Vagina (tissue), 2 donors: ENCODE measurements around the gene DHCR7.

Experiments
- CTCF ChIP-seq, 3 experiments: fragments of 450-650 bp in 2 of 3; fragments of 200-600 bp in 1 of 3; sonication (generic) in 1 of 3; IDR thresholded peaks; one replicate each; pipeline ENCODE4 v1.5.1; 2017 to 2019; ENCODE audit warnings: antibody characterized with exemption in 3 of 3, mild to moderate bottlenecking in 2 of 3, moderate library complexity in 2 of 3
- POLR2A ChIP-seq, 2 donors: fragments of 450-650 bp; IDR thresholded peaks; one replicate each; pipeline ENCODE4 v1.6.1; 2017; ENCODE audit warnings: antibody characterized with exemption in 2 of 2, mild to moderate bottlenecking in 2 of 2, moderate library complexity in 2 of 2

GRCh38 chr11:71473793-71474080, 25.5 kb upstream of the DHCR7 start:
- TF ChIP-seq CTCF (IDR thresholded peaks at IDR 0.05) (no peak), POLR2A (IDR thresholded peaks at IDR 0.05) (no peak)
